Ascending aorta (tissue), 2 donors: ENCODE measurements around the gene BFSP2. TPM values are rescaled to one million over a fixed set of nuclear protein-coding genes. Genes with fewer than 3 reads are reported as not detected.

Experiments
- DNase-seq, 2 donors: peaks; one replicate each; pipeline ENCODE4 v3.0.0-alpha.2; 2019; ENCODE audit warnings: low spot score in 2 of 2
- H3K27ac ChIP-seq, 2 donors: fragments of 200-600 bp; sonication (generic); one replicate each; pipeline ENCODE4 v1.5.1; 2016 to 2017; ENCODE audit warnings: mild to moderate bottlenecking in 1 of 2
- H3K27me3 ChIP-seq: fragments of 200-600 bp; sonication (generic); one replicate; pipeline ENCODE4 v1.5.1; 2017
- H3K36me3 ChIP-seq, 2 donors: fragments of 200-600 bp; sonication (generic); one replicate each; pipeline ENCODE4 v1.5.1; 2016
- H3K4me1 ChIP-seq, 2 donors: fragments of 200-600 bp; sonication (generic); one replicate each; pipeline ENCODE4 v1.5.1; 2016 to 2017; ENCODE audit warnings: mild to moderate bottlenecking in 1 of 2
- H3K4me3 ChIP-seq, 2 donors: fragments of 200-600 bp; sonication (generic); one replicate each; pipeline ENCODE4 v1.5.1; 2016 to 2017; ENCODE audit warnings: mild to moderate bottlenecking in 1 of 2
- H3K9me3 ChIP-seq, 2 donors: fragments of 200-600 bp; sonication (generic); one replicate each; pipeline ENCODE4 v1.5.1; 2016
- CTCF ChIP-seq, 3 experiments: fragments of 200-600 bp in 2 of 3; fragments of 450-650 bp in 1 of 3; sonication (generic) in 2 of 3; IDR thresholded peaks; one replicate each; pipeline ENCODE4 v1.5.1; 2016 to 2019; ENCODE audit warnings: antibody characterized with exemption in 3 of 3, mild to moderate bottlenecking in 1 of 3, moderate library complexity in 1 of 3
- intact Hi-C: fragments of 100-400 bp; cut with DNase I; formaldehyde crosslinking; loops from one replicate; pipeline ENCODE4 v1.15.1; 2023
- total RNA-seq: library from RNA; depleted of rRNA; stranded (reverse); fragments of >200 nt; gene quantifications from one replicate; pipeline ENCODE4 v1.1.0, GENCODE V29; 2016

Gene BFSP2
- total RNA-seq, 1 donor from 2014 or later, result not detected

- no peaks in the 10 kb centered on the region for H3K36me3 ChIP-seq
- DNase-seq, result no peak
- H3K27ac ChIP-seq, result no peak overlapping the region
- H3K4me3 ChIP-seq, result no peak overlapping the region
- no peak for TF ChIP-seq CTCF (IDR thresholded peaks at IDR 0.05)
- H3K27me3 ChIP-seq, result no peaks in the 10 kb centered on the region
- peaks cover 0 to 5% of the 10 kb centered on the region in 2 donors for H3K4me1 ChIP-seq
- intact Hi-C loops, result loop anchor here (5.0 kb wide), 1 partner anchor 73 kb away; no protein-coding TSS in a partner anchor
- no peaks in the 10 kb centered on the region for H3K9me3 ChIP-seq
Measured at GRCh38 chr3:133504736-133505135, 104.9 kb downstream of the BFSP2 start.

GRCh38 chr3:133505813-133506212 is 106.0 kb downstream of the BFSP2 start:
- Histone ChIP-seq H3K27ac (peak overlapping the region; percentile 17 to 39), H3K4me1 (peaks cover 0 to 5% of the 10 kb centered on the region in 2 donors), H3K27me3 (no peaks in the 10 kb centered on the region), H3K36me3 (no peaks in the 10 kb centered on the region), H3K9me3 (no peaks in the 10 kb centered on the region), H3K4me3 (peak overlapping the region in 1 of 2 donors; percentile 39)
- DNase-seq, result no peak
- no peak for TF ChIP-seq CTCF (IDR thresholded peaks at IDR 0.05)
- intact Hi-C loops, result loop anchor here (5.0 kb wide), 1 partner anchor 71 kb away; no protein-coding TSS in a partner anchor

GRCh38 chr3:133506215-133506901 is 106.5 kb downstream of the BFSP2 start:
- Histone ChIP-seq H3K36me3 (no peaks in the 10 kb centered on the region), H3K4me3 (peak overlapping the region; percentile 6 to 39), H3K4me1 (peaks cover 0 to 5% of the 10 kb centered on the region in 2 donors), H3K9me3 (no peaks in the 10 kb centered on the region), H3K27ac (peak overlapping the region; percentile 17 to 39), H3K27me3 (no peaks in the 10 kb centered on the region)
- intact Hi-C loops, result loop anchor here (5.0 kb wide), 1 partner anchor 71 kb away; no protein-coding TSS in a partner anchor
- TF ChIP-seq CTCF (IDR thresholded peaks at IDR 0.05), result no peak
- no peak for DNase-seq

GRCh38 chr3:133509488-133509887 is 109.6 kb downstream of the BFSP2 start:
- Histone ChIP-seq H3K36me3 (no peaks in the 10 kb centered on the region), H3K4me3 (no peak overlapping the region), H3K9me3 (no peaks in the 10 kb centered on the region), H3K27ac (no peak overlapping the region), H3K4me1 (peaks cover 0 to 5% of the 10 kb centered on the region in 2 donors), H3K27me3 (no peaks in the 10 kb centered on the region)
- DNase-seq, result no peak
- intact Hi-C loops, result loop anchor here (5.0 kb wide), 1 partner anchor 68 kb away; no protein-coding TSS in a partner anchor
- no peak for TF ChIP-seq CTCF (IDR thresholded peaks at IDR 0.05)

GRCh38 chr3:133512416-133513089 is 112.7 kb downstream of the BFSP2 start:
- H3K36me3 ChIP-seq, result no peaks in the 10 kb centered on the region
- TF ChIP-seq CTCF (IDR thresholded peaks at IDR 0.05), result no peak

More at GRCh38 chr3:133512416-133513089, 112.7 kb downstream of the BFSP2 start:
- intact Hi-C loops, result no loop called here
- Histone ChIP-seq H3K27ac (no peak overlapping the region), H3K4me3 (no peak overlapping the region), H3K9me3 (no peaks in the 10 kb centered on the region), H3K4me1 (no peaks in the 10 kb centered on the region), H3K27me3 (no peaks in the 10 kb centered on the region)
- no peak for DNase-seq
